ENCODE results near the gene SETDB1.

Gene SETDB1

GRCh38 chr1:151003180-151003579 is 77.0 kb downstream of the SETDB1 start:
- DNase-seq (ENCODE audit: low spot score) = no peak

GRCh38 chr1:151005729-151006319 is 79.7 kb downstream of the SETDB1 start:
- no peak for DNase-seq (ENCODE audit: low spot score)

GRCh38 chr1:151006327-151007052 is 80.3 kb downstream of the SETDB1 start, which contains the start of gene MINDY1:
Gene MINDY1, minus strand, starts transcription at chr1:151006902. Its CDS starts 4,285 bp downstream, at chr1:151002617.
- DNase-seq (ENCODE audit: low spot score) = peak; percentile 89

- no peak for DNase-seq (ENCODE audit: low spot score)
Measured at GRCh38 chr1:151007853-151008243, 81.7 kb downstream of the SETDB1 start.

GRCh38 chr1:151008244-151009205 is 82.4 kb downstream of the SETDB1 start, which contains the start of gene PRUNE1:
Gene PRUNE1, plus strand, starts transcription at chr1:151008449. Its CDS starts 184 bp downstream, at chr1:151008633.
- peak; percentile 99 for DNase-seq (ENCODE audit: low spot score)

- peak; percentile 37 for DNase-seq (ENCODE audit: low spot score)
Measured at GRCh38 chr1:151009206-151009587, 83.0 kb downstream of the SETDB1 start.

GRCh38 chr1:151009674-151010345 is 83.6 kb downstream of the SETDB1 start:
- no peak for DNase-seq (ENCODE audit: low spot score)

- no peak for DNase-seq (ENCODE audit: low spot score)
Measured at GRCh38 chr1:151010346-151010726, 84.2 kb downstream of the SETDB1 start.

- DNase-seq (ENCODE audit: low spot score) = no peak
Measured at GRCh38 chr1:151011154-151011850, 85.1 kb downstream of the SETDB1 start.

- DNase-seq (ENCODE audit: low spot score) = peak; percentile 21
Measured at GRCh38 chr1:151012684-151013471, 86.7 kb downstream of the SETDB1 start.

GRCh38 chr1:151013518-151013917 is 87.4 kb downstream of the SETDB1 start:
- DNase-seq (ENCODE audit: low spot score) = no peak
